ENCODE measurements around the gene LILRA6.
"Not testable (repeated sequence)": the region's sequence is repeated elsewhere in the genome, so short reads cannot be mapped to it uniquely, and the experiment has no call there.

Gene LILRA6

DNA sequence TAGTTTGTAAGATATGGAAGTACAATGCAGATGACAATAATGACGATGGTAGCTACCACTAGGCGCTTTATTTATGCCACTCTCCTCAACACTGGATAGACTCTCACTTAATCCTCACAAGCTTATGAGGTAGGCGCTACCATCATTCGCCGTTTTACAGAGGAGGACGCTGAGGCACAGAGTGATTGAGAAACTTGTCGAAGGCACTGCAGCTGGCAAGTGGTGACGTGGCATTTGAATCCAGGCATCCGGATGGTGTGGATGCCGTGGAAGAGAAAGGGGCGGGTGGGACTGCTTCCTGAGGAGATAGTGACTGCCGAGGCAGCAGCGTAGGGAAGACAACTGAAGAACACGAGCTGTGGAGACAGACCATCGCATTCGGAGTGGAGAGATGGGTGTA, 43.2 kb downstream of the LILRA6 start:
- CTCF ChIA-PET, result no interaction called here
- peaks cover 43% of the 10 kb centered on the region for H3K36me3 Mint-ChIP-seq
- no peaks in the 10 kb centered on the region for H3K27me3 Mint-ChIP-seq
- H3K4me3 Mint-ChIP-seq, result peak overlapping the region; percentile 98
- peaks cover 42% of the 10 kb centered on the region for H3K4me1 Mint-ChIP-seq
- DNase-seq, result no peak
- peak overlapping the region; percentile 73 for H3K27ac Mint-ChIP-seq
- H3K9me3 Mint-ChIP-seq, result no peaks in the 10 kb centered on the region

GRCh38 chr19:54197121-54197520, 45.5 kb downstream of the LILRA6 start:
- CTCF ChIA-PET, result interaction anchor here (1.5 kb wide), 1 partner anchor 27 kb away, joined by 4 read pairs; no protein-coding TSS in a partner anchor
- DNase-seq, result no peak
- H3K4me1 Mint-ChIP-seq, result peaks cover 29% of the 10 kb centered on the region
- no peak overlapping the region for H3K27ac Mint-ChIP-seq
- peaks cover 26% of the 10 kb centered on the region for H3K36me3 Mint-ChIP-seq
- H3K9me3 Mint-ChIP-seq, result no peaks in the 10 kb centered on the region
- no peaks in the 10 kb centered on the region for H3K27me3 Mint-ChIP-seq
- no peak overlapping the region for H3K4me3 Mint-ChIP-seq

DNA sequence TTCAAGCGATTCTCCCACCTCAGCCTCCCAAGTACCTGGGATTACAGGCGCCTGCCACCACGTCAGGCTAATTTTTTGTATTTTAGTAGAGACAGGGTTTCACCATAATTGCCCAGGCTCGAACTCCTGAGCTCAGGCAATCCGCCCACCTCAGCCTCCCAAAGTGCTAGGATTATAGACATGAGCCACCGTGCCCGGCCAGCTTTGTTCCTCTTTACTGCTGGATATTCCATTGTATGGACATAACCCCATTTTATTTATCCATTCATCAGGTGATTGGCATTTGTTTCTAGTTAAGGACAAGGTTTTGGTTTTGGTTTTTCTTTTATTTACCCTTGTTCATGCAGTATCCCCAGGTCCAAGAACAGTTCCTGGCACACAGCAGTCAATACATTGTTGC, 46.1 kb downstream of the LILRA6 start:
- no peak overlapping the region for H3K27ac Mint-ChIP-seq
- no peaks in the 10 kb centered on the region for H3K27me3 Mint-ChIP-seq
- H3K9me3 Mint-ChIP-seq, result no peaks in the 10 kb centered on the region
- DNase-seq, result no peak
- H3K4me1 Mint-ChIP-seq, result peaks cover 29% of the 10 kb centered on the region
- CTCF ChIA-PET, result interaction anchor here (1.5 kb wide), 1 partner anchor 27 kb away, joined by 4 read pairs; no protein-coding TSS in a partner anchor
- H3K4me3 Mint-ChIP-seq, result no peak overlapping the region
- peaks cover 24% of the 10 kb centered on the region for H3K36me3 Mint-ChIP-seq

GRCh38 chr19:54194463-54194862, 48.1 kb downstream of the LILRA6 start:
- H3K27me3 Mint-ChIP-seq, H3K4me3 Mint-ChIP-seq, DNase-seq, H3K9me3 Mint-ChIP-seq, H3K27ac Mint-ChIP-seq: not testable (repeated sequence)
- Mint-ChIP-seq H3K4me1 (peaks cover 25% of the 10 kb centered on the region), H3K36me3 (peaks cover 16% of the 10 kb centered on the region)
- CTCF ChIA-PET, result interaction anchor here (0.9 kb wide), 1 partner anchor 25 kb away, joined by 3 read pairs; no protein-coding TSS in a partner anchor

DNA sequence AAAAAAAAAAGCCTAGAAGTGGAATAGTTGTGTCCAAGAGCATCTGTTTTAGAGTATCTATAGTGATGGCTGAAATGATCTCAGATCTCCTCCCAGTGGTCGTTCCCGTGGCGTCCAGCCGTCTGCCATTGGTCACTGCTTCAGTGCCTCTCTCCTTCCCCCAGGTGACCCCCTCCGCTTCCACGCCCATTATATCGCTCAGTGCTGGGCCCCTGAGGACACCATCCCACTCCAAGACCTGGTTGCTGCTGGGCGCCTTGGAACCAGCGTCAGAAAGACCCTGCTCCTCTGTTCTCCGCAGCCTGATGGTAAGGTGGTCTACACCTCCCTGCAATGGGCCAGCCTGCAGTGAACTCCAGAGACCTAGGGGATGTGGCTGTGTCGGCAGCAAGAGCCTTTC, 49.6 kb downstream of the LILRA6 start:
- Mint-ChIP-seq H3K36me3 (peaks cover 16% of the 10 kb centered on the region), H3K9me3 (no peaks in the 10 kb centered on the region), H3K27me3 (no peaks in the 10 kb centered on the region), H3K27ac (no peak overlapping the region), H3K4me3 (peak overlapping the region; percentile 89), H3K4me1 (peaks cover 28% of the 10 kb centered on the region)
- DNase-seq, result no peak
- CTCF ChIA-PET, result interaction anchor here (0.7 kb wide), 1 partner anchor 74 kb away, joined by 3 read pairs; no protein-coding TSS in a partner anchor

DNA sequence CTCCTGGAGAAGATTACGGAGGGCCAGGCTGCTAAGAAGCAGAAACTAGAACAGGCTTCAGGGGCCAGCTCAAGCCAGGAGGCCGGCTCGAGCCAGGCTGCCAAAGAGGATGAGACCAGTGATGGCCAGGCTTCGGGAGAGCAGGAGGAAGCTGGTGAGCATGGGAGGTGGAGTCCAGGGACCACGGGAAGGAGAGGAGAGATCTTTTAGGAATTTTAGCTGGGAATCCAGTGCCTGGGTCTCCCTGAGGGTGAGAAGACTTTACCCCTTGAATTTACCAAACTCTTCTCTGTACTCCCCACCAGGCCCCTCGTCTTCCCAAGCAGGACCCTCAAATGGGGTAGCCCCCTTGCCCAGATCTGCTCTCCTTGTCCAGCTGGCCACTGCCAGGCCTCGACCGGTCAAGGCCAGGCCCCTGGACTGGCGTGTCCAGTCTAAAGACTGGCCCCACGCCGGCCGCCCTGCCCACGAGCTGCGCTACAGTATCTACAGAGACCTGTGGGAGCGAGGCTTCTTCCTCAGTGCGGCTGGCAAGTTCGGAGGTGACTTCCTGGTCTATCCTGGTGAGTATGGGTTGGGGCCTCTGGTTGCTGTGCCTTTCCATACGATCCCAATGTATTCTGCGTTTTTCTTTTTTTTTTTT, 50.7 kb downstream of the LILRA6 start:
- no peak for DNase-seq
- no peaks in the 10 kb centered on the region for H3K27me3 Mint-ChIP-seq
- CTCF ChIA-PET, result interaction anchor here (0.7 to 1.2 kb wide), 2 partner anchors 74 to 75 kb away, joined by 3 read pairs; no protein-coding TSS in a partner anchor
- peak overlapping the region; percentile 89 for H3K4me3 Mint-ChIP-seq
- H3K27ac Mint-ChIP-seq, result peak overlapping the region; percentile 88
- no peaks in the 10 kb centered on the region for H3K9me3 Mint-ChIP-seq
- peaks cover 39% of the 10 kb centered on the region for H3K4me1 Mint-ChIP-seq
- peaks cover 18% of the 10 kb centered on the region for H3K36me3 Mint-ChIP-seq

DNA sequence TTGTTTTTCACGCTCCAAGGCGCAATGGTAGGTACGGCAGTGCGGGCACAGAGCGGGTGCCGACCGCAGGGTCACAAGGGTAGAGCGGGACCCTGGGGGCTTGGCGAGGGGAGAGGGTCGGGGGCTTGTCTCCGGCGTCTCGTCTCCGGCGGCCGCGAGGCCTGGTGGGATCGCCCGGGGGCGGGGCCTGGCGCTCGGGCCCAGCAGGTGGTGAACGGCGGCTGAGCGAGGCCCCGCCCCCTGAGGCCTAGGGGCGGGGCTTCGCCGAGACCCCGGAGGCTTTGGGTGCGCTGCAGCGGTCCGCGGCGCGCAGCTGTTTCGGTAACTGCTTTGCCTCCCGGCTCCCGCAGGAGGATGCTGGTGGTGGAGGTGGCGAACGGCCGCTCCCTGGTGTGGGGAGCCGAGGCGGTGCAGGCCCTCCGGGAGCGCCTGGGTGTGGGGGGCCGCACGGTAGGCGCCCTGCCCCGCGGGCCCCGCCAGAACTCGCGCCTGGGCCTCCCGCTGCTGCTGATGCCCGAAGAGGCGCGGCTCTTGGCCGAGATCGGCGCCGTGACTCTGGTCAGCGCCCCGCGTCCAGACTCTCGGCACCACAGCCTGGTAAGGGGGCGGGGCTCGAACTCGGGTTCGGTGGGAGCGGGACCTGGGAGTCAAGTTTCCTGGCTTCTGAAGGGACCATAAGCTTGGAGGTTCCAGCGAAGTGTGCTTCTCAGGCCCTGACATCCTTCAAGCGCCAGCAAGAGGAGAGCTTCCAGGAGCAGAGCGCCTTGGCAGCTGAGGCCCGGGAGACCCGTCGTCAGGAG, 51.4 kb downstream of the LILRA6 start, which contains the start of gene TSEN34:
TSS of gene TSEN34 (plus strand) at position 298 of the 800 bp plus-strand sequence. CDS start at position 355, 57 bp downstream.
- Mint-ChIP-seq H3K36me3 (peaks cover 21% of the 10 kb centered on the region), H3K4me1 (peaks cover 44% of the 10 kb centered on the region)
- CTCF ChIA-PET, result interaction anchor here (1.2 kb wide), 1 partner anchor 74 kb away, joined by 3 read pairs; no protein-coding TSS in a partner anchor

GRCh38 chr19:54190503-54191010, 52.0 kb downstream of the LILRA6 start:
- peaks cover 46% of the 10 kb centered on the region for H3K4me1 Mint-ChIP-seq
- peaks cover 20% of the 10 kb centered on the region for H3K36me3 Mint-ChIP-seq
- no peaks in the 10 kb centered on the region for H3K9me3 Mint-ChIP-seq
- DNase-seq, result peak; percentile 100
- H3K27me3 Mint-ChIP-seq, result no peaks in the 10 kb centered on the region
- peak overlapping the region; percentile 89 for H3K4me3 Mint-ChIP-seq
- CTCF ChIA-PET, result no interaction called here
- H3K27ac Mint-ChIP-seq, result peak overlapping the region; percentile 96

More for the DNA sequence above, 51.4 kb downstream of the LILRA6 start, which contains the start of gene TSEN34:
- Mint-ChIP-seq H3K4me3 (peak within 1 kb of the TSS; percentile 89), H3K9me3 (no peaks in the 10 kb centered on the region), H3K27me3 (no peaks in the 10 kb centered on the region), H3K27ac (peak within 1 kb of the TSS; percentile 96)
- DNase-seq, result peak; percentile 89

- Mint-ChIP-seq H3K36me3 (peaks cover 19% of the 10 kb centered on the region), H3K4me3 (peak overlapping the region; percentile 89), H3K9me3 (no peaks in the 10 kb centered on the region), H3K27me3 (no peaks in the 10 kb centered on the region), H3K4me1 (peaks cover 45% of the 10 kb centered on the region), H3K27ac (peak overlapping the region; percentile 96)
- CTCF ChIA-PET, result interaction anchor here (0.7 to 2.5 kb wide), 5 partner anchors 9 to 37 kb away, joined by 3 to 10 read pairs (median 4); partner anchors contain the start of gene LENG1
- peak; percentile 100 for DNase-seq
These were observed 52.7 kb downstream of the LILRA6 start for GRCh38 chr19:54189735-54190502.

DNA sequence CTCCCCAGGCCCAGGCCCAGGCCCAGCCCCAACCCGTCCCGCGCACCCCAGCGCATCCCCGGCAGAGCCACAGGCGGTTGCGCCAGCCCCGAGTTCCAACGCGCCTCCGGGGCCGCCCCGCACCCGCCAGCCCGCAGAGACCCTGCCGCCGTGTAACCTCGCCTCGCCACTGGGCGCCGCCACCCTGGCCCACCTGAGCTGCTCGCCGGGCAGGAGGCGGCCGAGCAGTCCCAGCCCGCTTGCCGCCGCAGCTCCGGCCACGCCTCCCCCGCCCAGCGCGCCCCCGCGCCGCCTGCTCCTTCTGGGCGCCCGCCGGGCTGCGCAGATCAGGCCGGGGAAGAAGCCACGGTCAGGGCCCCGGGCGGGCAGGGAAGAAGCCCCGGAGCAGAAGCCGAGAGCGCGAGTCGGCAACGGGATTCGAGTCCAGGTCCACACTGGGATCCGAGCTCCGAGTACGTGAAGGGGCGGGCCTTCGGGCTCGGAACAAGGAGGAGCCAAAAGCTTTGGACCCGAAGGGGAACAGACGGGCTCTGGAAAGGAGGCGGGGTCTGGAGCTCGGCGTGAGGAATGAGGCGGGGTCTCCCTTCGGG, 53.4 kb downstream of the LILRA6 start, which contains the start of gene MBOAT7:
TSS of gene MBOAT7 (minus strand) at position 436 of the 590 bp plus-strand sequence. CDS start 1,072 bp downstream, outside the sequence.
- CTCF ChIA-PET, result interaction anchor here (0.7 to 2.5 kb wide), 5 partner anchors 9 to 38 kb away, joined by 3 to 10 read pairs (median 4); partner anchors contain the start of gene LENG1
- Mint-ChIP-seq H3K36me3 (peaks cover 17% of the 10 kb centered on the region), H3K4me1 (peaks cover 44% of the 10 kb centered on the region), H3K4me3 (peak within 1 kb of the TSS; percentile 89), H3K27me3 (no peaks in the 10 kb centered on the region), H3K9me3 (no peaks in the 10 kb centered on the region), H3K27ac (peak within 1 kb of the TSS; percentile 96)
- DNase-seq, result no peak

DNA sequence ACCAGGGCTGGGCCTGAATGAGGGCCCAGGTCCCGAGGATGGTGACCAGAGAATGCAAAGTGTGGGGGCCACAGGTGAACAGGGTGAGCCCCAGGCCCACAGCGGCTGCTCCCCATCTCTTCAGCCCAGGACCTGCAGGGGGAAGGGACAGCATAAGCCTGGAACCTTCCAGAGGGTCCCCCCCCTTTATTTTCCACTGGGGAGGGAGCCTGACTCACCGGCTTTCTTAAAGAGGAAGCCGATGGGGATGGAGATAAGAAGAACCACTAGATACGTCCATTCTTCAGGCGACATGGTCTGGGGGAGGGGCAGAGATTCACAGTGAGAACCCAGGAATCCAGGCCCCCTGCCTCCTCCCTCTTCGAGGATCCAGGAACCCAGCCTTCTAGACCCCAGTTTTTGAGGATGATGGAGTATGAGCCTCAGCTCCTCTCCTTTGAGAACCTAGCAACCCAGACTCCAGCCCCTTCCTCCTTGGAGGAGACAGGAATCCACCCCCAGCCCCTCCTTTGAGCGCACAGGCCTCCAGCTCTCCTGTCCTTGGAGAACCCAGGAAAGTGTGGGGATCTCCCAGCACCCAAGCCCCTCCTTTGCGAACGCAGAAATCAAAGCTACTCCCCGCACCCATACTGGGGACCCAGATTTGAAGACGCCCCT, 54.2 kb downstream of the LILRA6 start:
- no peaks in the 10 kb centered on the region for H3K27me3 Mint-ChIP-seq
- DNase-seq, result peak; percentile 70
- peak overlapping the region; percentile 96 for H3K27ac Mint-ChIP-seq
- H3K36me3 Mint-ChIP-seq, result peaks cover 16% of the 10 kb centered on the region
- no peaks in the 10 kb centered on the region for H3K9me3 Mint-ChIP-seq
- H3K4me1 Mint-ChIP-seq, result peaks cover 43% of the 10 kb centered on the region
- CTCF ChIA-PET, result interaction anchor here (0.7 to 2.5 kb wide), 4 partner anchors 10 to 43 kb away, joined by 3 to 10 read pairs (median 4); no protein-coding TSS in a partner anchor
- peak overlapping the region; percentile 89 for H3K4me3 Mint-ChIP-seq

- H3K27ac Mint-ChIP-seq, result peak overlapping the region; percentile 73
- peak overlapping the region; percentile 89 for H3K4me3 Mint-ChIP-seq
- CTCF ChIA-PET, result no interaction called here
These were observed 55.6 kb downstream of the LILRA6 start for GRCh38 chr19:54186934-54187381.

More at GRCh38 chr19:54186934-54187381, 55.6 kb downstream of the LILRA6 start:
- peaks cover 32% of the 10 kb centered on the region for H3K4me1 Mint-ChIP-seq
- H3K36me3 Mint-ChIP-seq, result peaks cover 12% of the 10 kb centered on the region
- no peaks in the 10 kb centered on the region for H3K9me3 Mint-ChIP-seq
- no peaks in the 10 kb centered on the region for H3K27me3 Mint-ChIP-seq
- DNase-seq, result no peak
